H9 (cell line): ENCODE results near the gene GAP43. TPM values are rescaled to one million over a fixed set of nuclear protein-coding genes. Genes with fewer than 3 reads are reported as not detected.

Source experiments
- DNase-seq: peaks from one replicate; pipeline ENCODE4 v3.0.0-alpha.2; 2017
- H2AFZ ChIP-seq: one replicate; pipeline ENCODE4 v1.6.1; 2013; ENCODE audit warnings: mild to moderate bottlenecking, low read length, control low read depth, moderate library complexity
- H2AK5ac ChIP-seq: 2 replicates; pipeline ENCODE4 v1.6.1; 2013; ENCODE audit warnings: low read length, control low read depth, mixed read lengths; ENCODE audit not compliant: insufficient read length
- H2BK120ac ChIP-seq: one replicate; pipeline ENCODE4 v1.6.1; 2013; ENCODE audit warnings: low read depth, mild to moderate bottlenecking, low read length, control low read depth, inconsistent platforms; ENCODE audit not compliant: poor library complexity, severe bottlenecking
- H2BK12ac ChIP-seq: 2 replicates; pipeline ENCODE4 v1.6.1; 2013; ENCODE audit warnings: low read length, control low read depth, mixed read lengths, low read depth; ENCODE audit not compliant: insufficient read length
- H2BK15ac ChIP-seq: 2 replicates; pipeline ENCODE4 v1.6.1; 2013; ENCODE audit warnings: low read depth, low read length, control low read depth
- H2BK20ac ChIP-seq: one replicate; pipeline ENCODE4 v1.6.1; 2013; ENCODE audit warnings: low read depth, mild to moderate bottlenecking, low read length, control low read depth, inconsistent platforms; ENCODE audit not compliant: poor library complexity, severe bottlenecking
- H2BK5ac ChIP-seq: 2 replicates; pipeline ENCODE4 v1.6.1; 2013; ENCODE audit warnings: low read length, control low read depth, mixed read lengths; ENCODE audit not compliant: insufficient read length
- H3K14ac ChIP-seq: 2 replicates; pipeline ENCODE4 v1.6.1; 2013; ENCODE audit warnings: low read length, control low read depth; ENCODE audit not compliant: insufficient read depth
- H3K18ac ChIP-seq: 2 replicates; pipeline ENCODE4 v1.6.1; 2013; ENCODE audit warnings: low read depth, mild to moderate bottlenecking, mixed read lengths, low read length, control low read depth; ENCODE audit not compliant: insufficient read length
- H3K23ac ChIP-seq: 2 replicates; pipeline ENCODE4 v1.6.1; 2013; ENCODE audit warnings: low read length, control low read depth, mixed read lengths, low read depth; ENCODE audit not compliant: insufficient read length
- H3K23me2 ChIP-seq: 2 replicates; pipeline ENCODE4 v1.6.1; 2013; ENCODE audit warnings: low read depth, mild to moderate bottlenecking, mixed read lengths, low read length, control low read depth; ENCODE audit not compliant: insufficient read length, poor library complexity, severe bottlenecking
- H3K27ac ChIP-seq: 2 replicates; pipeline ENCODE4 v1.5.1; 2013; ENCODE audit warnings: low read length, control low read depth, mixed read lengths, low read depth; ENCODE audit not compliant: insufficient read length
- H3K27me3 ChIP-seq: 2 replicates; pipeline ENCODE4 v1.6.1; 2013; ENCODE audit warnings: low read length, control low read depth, inconsistent platforms; ENCODE audit not compliant: insufficient read depth
- H3K4ac ChIP-seq: 2 replicates; pipeline ENCODE4 v1.6.1; 2013; ENCODE audit warnings: low read depth, mild to moderate bottlenecking, control low read depth, inconsistent platforms, low read length, moderate library complexity
- H3K4me1 ChIP-seq: 2 replicates; pipeline ENCODE4 v1.6.1; 2013; ENCODE audit warnings: low read length, control low read depth, inconsistent platforms; ENCODE audit not compliant: insufficient read depth
- H3K4me2 ChIP-seq: 2 replicates; pipeline ENCODE4 v1.6.1; 2013; ENCODE audit warnings: low read length, control low read depth, mixed read lengths; ENCODE audit not compliant: insufficient read length, insufficient read depth
- H3K56ac ChIP-seq: 2 replicates; pipeline ENCODE4 v1.6.1; 2013; ENCODE audit warnings: low read depth, mild to moderate bottlenecking, mixed read lengths, low read length, control low read depth; ENCODE audit not compliant: insufficient read length
- H3K79me1 ChIP-seq: 2 replicates; pipeline ENCODE4 v1.6.1; 2013; ENCODE audit warnings: low read depth, mild to moderate bottlenecking, moderate library complexity, low read length, control low read depth, inconsistent platforms; ENCODE audit not compliant: insufficient read depth, poor library complexity, severe bottlenecking
- H3K79me2 ChIP-seq: 2 replicates; pipeline ENCODE4 v1.6.1; 2013; ENCODE audit warnings: low read length, control low read depth, inconsistent platforms; ENCODE audit not compliant: insufficient read depth
- H3K9ac ChIP-seq: 2 replicates; pipeline ENCODE4 v1.6.1; 2013; ENCODE audit warnings: low read length, control low read depth, mixed read lengths; ENCODE audit not compliant: insufficient read length; ENCODE audit errors: extremely low read depth
- H3K9me3 ChIP-seq: one replicate; pipeline ENCODE4 v1.6.1; 2013; ENCODE audit warnings: low read depth, low read length, inconsistent platforms; ENCODE audit not compliant: control insufficient read depth
- H3T11ph ChIP-seq: one replicate; pipeline ENCODE4 v1.6.1; 2013; ENCODE audit warnings: mild to moderate bottlenecking, low read length, control low read depth, inconsistent platforms
- H4K20me1 ChIP-seq: one replicate; pipeline ENCODE4 v1.6.1; 2013; ENCODE audit not compliant: control insufficient read depth, insufficient read length, insufficient read depth
- H4K5ac ChIP-seq: 2 replicates; pipeline ENCODE4 v1.6.1; 2013; ENCODE audit warnings: low read depth, mild to moderate bottlenecking, mixed read lengths, low read length, control low read depth; ENCODE audit not compliant: insufficient read length
- H4K8ac ChIP-seq: replicated peaks from 2 replicates; pipeline ENCODE4 v1.6.1; 2013; ENCODE audit warnings: low read length, control low read depth, mixed read lengths, low read depth; ENCODE audit not compliant: insufficient read length
- H4K91ac ChIP-seq: 2 replicates; pipeline ENCODE4 v1.6.1; 2013; ENCODE audit warnings: low read depth, mild to moderate bottlenecking, moderate library complexity, mixed read lengths, low read length, control low read depth; ENCODE audit not compliant: insufficient read length
- H3K27ac Mint-ChIP-seq, 3 experiments: 2 replicates in 2 of 3; 3 replicates in 1 of 3; pipeline ENCODE4 v1.8.0; 2020 to 2021; ENCODE audit warnings: mixed read lengths in 3 of 3, mild to moderate bottlenecking in 1 of 3, moderate library complexity in 1 of 3
- H3K27me3 Mint-ChIP-seq: 2 replicates; pipeline ENCODE4 v1.8.0; 2021; ENCODE audit warnings: low read depth, mild to moderate bottlenecking, moderate library complexity, mixed read lengths
- H3K36me3 Mint-ChIP-seq, 3 experiments: 2 replicates in 2 of 3; 3 replicates in 1 of 3; pipeline ENCODE4 v1.8.0; 2020 to 2021; ENCODE audit warnings: low read depth in 3 of 3, mixed read lengths in 3 of 3; ENCODE audit not compliant: insufficient read depth in 1 of 3
- H3K4me1 Mint-ChIP-seq, 2 experiments: 2 replicates each; pipeline ENCODE4 v1.8.0; 2020; ENCODE audit warnings: mixed read lengths in 2 of 2
- H3K4me3 Mint-ChIP-seq, 2 experiments: 2 replicates in 1 of 2; 3 replicates in 1 of 2; pipeline ENCODE4 v1.8.0; 2020 to 2021; ENCODE audit warnings: mild to moderate bottlenecking in 2 of 2, mixed read lengths in 2 of 2, moderate library complexity in 1 of 2
- H3K9me3 Mint-ChIP-seq, 2 experiments: 2 replicates in 1 of 2; 3 replicates in 1 of 2; pipeline ENCODE4 v1.8.0; 2020; ENCODE audit warnings: mild to moderate bottlenecking in 2 of 2, mixed read lengths in 2 of 2, moderate library complexity in 1 of 2
- CTCF ChIP-seq: fragments of 200-600 bp; sonication (generic); conservative IDR thresholded peaks from 3 replicates; pipeline ENCODE4 v1.8.0; 2021; ENCODE audit warnings: antibody characterized with exemption, mild to moderate bottlenecking
- WGBS: extraction: QIAGEN DNeasy Blood & Tissue Kit; methylation state at CpG from one replicate; pipeline ENCODE4 v1.1.7; 2013; ENCODE audit warnings: missing lambda C conversion rate, low lambda C conversion rate, mixed read lengths; ENCODE audit not compliant: insufficient read length; ENCODE audit errors: extremely low coverage; 5-methylcytosine and 5-hydroxymethylcytosine counted together
- total RNA-seq: library from RNA; stranded (reverse); gene quantifications from 2 replicates; pipeline ENCODE4 v1.2.1, GENCODE V29; 2021

Gene GAP43
- total RNA-seq, 1 experiment from 2014 or later, result 12.8 TPM

GRCh38 chr3:115689928-115690327 is 66.6 kb downstream of the GAP43 start:
- Mint-ChIP-seq H3K27me3 (no peaks in the 10 kb centered on the region), H3K36me3 (peaks cover 0 to 3% (median 0%) of the 10 kb centered on the region in 3 experiments; a peak in 1 of 7 replicates), H3K4me1 (peaks cover 10 to 27% of the 10 kb centered on the region in 2 experiments), H3K27ac (no peak overlapping the region; a peak in 1 of 7 replicates), H3K4me3 (no peak overlapping the region), H3K9me3 (no peaks in the 10 kb centered on the region)
- no peak overlapping the region for H3T11ph ChIP-seq
- H3K27me3 ChIP-seq, result no peaks in the 10 kb centered on the region
- H3K4me2 ChIP-seq, result no peak overlapping the region
- DNase-seq, result peak; percentile 35
- no peak overlapping the region for H3K23ac ChIP-seq
- H3K18ac ChIP-seq, result peak overlapping the region; percentile 36
- no peak overlapping the region for H2BK120ac ChIP-seq
- no CpG with 5 or more reads among the region's 5 CpGs for WGBS
- no peak overlapping the region for H3K56ac ChIP-seq
- no peaks in the 10 kb centered on the region for H3K79me1 ChIP-seq
- H3K27ac ChIP-seq, result no peak overlapping the region
- H2BK15ac ChIP-seq, result no peak overlapping the region
- no peak overlapping the region for H3K9ac ChIP-seq
- H4K5ac ChIP-seq, result no peak overlapping the region
- H2AK5ac ChIP-seq, result no peak overlapping the region
- no peak overlapping the region for H2BK12ac ChIP-seq
- H3K4me1 ChIP-seq, result no peaks in the 10 kb centered on the region
- no peak overlapping the region for H2AFZ ChIP-seq
- H4K20me1 ChIP-seq, result no peaks in the 10 kb centered on the region
- H3K79me2 ChIP-seq, result no peaks in the 10 kb centered on the region
- no peak overlapping the region for H3K4ac ChIP-seq
- H4K91ac ChIP-seq, result no peak overlapping the region
- H2BK20ac ChIP-seq, result no peak overlapping the region
- no peaks in the 10 kb centered on the region for H3K23me2 ChIP-seq
- no peaks in the 10 kb centered on the region for H3K9me3 ChIP-seq
- no peak overlapping the region for H4K8ac ChIP-seq
- H2BK5ac ChIP-seq, result no peak overlapping the region
- TF ChIP-seq CTCF, result no peak
- no peak overlapping the region for H3K14ac ChIP-seq
